Measurements from ENCODE around the gene TNN. TPM values are rescaled to one million over a fixed set of nuclear protein-coding genes. Genes with fewer than 3 reads are reported as not detected.

TNN gene
- total RNA-seq, 1 experiment from 2014 or later: 0.31 TPM

- no peak for DNase-seq
- Histone ChIP-seq H3K4me3 (ENCODE audit: insufficient read depth, low read depth, low read length) (no peak overlapping the region), H3K27me3 (ENCODE audit: control insufficient read depth, insufficient read depth, low read length) (no peaks in the 10 kb centered on the region), H3K36me3 (replicated peaks; ENCODE audit: control insufficient read depth, insufficient read depth, low read length) (no peaks in the 10 kb centered on the region)
These were observed 110.8 kb downstream of the TNN start for GRCh38 chr1:175178456-175178855.

DNA sequence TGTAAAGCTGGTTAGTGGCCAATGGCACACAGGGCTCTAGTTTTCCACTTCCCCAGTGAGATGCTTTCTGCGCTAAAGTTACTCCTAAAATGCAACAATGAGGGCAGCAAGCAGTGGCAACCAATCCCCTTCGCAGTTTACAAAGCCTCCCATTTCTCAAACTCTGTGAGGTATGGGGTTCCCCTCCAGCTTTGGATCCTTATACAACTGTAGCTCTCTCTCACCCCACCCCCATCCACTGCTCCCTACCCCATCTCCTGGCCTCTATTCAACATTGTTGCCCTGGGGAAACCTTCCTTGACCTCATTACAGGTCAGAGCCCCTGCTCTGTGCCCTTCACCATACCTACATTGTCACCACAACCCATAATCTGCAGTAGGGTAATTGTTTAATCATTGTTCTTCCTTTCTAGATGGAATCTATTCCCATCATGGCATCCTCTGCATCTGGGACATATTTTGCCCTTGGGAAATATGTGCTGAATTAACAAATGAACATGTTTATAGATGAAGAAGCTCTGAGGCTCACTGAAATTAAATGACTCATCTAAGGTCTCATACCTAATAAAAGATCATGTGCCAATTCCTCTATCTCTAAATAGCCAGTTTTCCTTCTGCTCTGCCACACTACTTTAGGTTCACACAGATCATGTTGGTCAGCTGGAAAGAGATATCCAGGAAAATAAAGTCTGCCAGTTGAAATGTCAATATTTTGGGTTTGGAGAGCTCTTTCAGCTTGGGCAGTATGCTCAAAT lies 112.4 kb downstream of the TNN start:
- no peak for DNase-seq
- H3K27me3 ChIP-seq (ENCODE audit: control insufficient read depth, insufficient read depth, low read length): no peaks in the 10 kb centered on the region
- no peak overlapping the region for H3K4me3 ChIP-seq (ENCODE audit: insufficient read depth, low read depth, low read length)
- H3K36me3 ChIP-seq (replicated peaks; ENCODE audit: control insufficient read depth, insufficient read depth, low read length): no peaks in the 10 kb centered on the region

DNA sequence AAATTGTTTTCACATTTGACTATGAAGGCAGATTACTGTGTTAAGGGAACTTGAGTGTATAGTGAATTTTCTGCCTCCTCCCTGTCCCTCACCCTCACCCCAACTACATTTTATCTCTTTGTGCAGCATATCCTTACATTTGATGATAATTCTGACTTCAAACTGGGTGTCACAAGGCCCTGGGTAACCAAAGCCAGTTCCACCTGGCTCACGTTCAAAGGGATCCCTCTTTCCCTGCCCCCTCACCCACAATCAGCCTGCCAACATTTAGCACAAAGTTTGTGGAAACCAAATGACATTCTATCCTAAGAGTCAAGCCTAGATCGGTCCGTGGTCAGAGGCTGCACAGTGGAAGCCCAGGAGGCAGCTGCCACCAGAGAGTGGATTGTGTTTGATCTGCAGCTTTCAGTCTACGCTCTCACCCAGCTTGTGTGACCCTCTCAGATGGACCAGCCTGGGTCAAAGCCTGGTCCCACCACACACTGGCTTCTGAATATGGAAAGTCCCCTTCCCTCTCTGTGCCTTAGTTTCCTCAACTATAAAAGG lies 114.6 kb downstream of the TNN start:
- H3K27me3 ChIP-seq (ENCODE audit: control insufficient read depth, insufficient read depth, low read length): no peaks in the 10 kb centered on the region
- no peaks in the 10 kb centered on the region for H3K36me3 ChIP-seq (replicated peaks; ENCODE audit: control insufficient read depth, insufficient read depth, low read length)
- no peak overlapping the region for H3K4me3 ChIP-seq (ENCODE audit: insufficient read depth, low read depth, low read length)
- DNase-seq: no peak

DNA sequence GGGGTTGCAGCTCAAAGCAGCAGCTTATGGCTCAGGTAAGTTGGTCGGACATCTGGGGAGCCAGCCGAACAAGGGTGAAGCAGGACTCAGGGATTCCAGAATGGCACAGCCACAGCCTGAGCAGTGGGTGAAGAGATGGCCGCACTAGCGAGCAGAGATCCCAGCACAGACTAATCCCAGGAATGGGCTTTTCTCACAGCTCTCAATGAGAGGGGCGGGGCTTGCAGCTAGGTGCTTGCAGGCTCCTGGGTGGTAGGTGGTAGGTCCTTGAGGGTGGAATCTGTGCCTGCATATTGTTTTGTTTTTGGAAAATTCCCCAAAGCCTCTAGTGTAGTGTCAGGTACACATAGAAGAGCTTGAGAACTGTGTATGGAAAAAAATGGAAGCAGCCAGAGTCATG lies 116.0 kb downstream of the TNN start:
- no peaks in the 10 kb centered on the region for H3K36me3 ChIP-seq (replicated peaks; ENCODE audit: control insufficient read depth, insufficient read depth, low read length)
- H3K27me3 ChIP-seq (ENCODE audit: control insufficient read depth, insufficient read depth, low read length): no peaks in the 10 kb centered on the region
- H3K4me3 ChIP-seq (ENCODE audit: insufficient read depth, low read depth, low read length): no peak overlapping the region
- DNase-seq: peak; percentile 26

DNA sequence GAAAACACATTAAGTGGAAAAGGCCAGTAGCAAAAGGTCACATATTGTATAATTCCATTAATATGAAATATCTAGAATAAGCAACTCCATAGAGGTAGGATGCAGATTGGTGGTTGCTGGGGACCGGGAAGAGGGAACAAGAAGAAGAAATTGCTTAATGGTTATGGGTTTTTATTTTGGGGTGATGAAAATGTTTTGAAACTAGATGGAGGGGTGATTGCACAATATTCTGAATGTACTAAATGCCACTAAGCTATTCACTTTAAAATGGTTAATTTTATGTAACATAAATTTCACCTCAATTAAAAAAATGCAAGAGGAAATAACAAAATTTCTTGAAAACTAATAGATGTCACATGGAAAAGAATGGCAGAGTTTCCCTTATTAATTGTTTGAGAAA lies 118.3 kb downstream of the TNN start:
- Histone ChIP-seq H3K36me3 (replicated peaks; ENCODE audit: control insufficient read depth, insufficient read depth, low read length) (no peaks in the 10 kb centered on the region), H3K4me3 (ENCODE audit: insufficient read depth, low read depth, low read length) (no peak overlapping the region), H3K27me3 (ENCODE audit: control insufficient read depth, insufficient read depth, low read length) (no peaks in the 10 kb centered on the region; the same call in 1 of the 2 replicates)
- DNase-seq: no peak

- peaks cover 5% of the 10 kb centered on the region for H3K27me3 ChIP-seq (ENCODE audit: control insufficient read depth, insufficient read depth, low read length)
- no peak for DNase-seq
- H3K36me3 ChIP-seq (replicated peaks; ENCODE audit: control insufficient read depth, insufficient read depth, low read length): no peaks in the 10 kb centered on the region
- no peak overlapping the region for H3K4me3 ChIP-seq (ENCODE audit: insufficient read depth, low read depth, low read length)
These were observed 119.0 kb downstream of the TNN start for GRCh38 chr1:175186433-175187160.

- peaks cover 23% of the 10 kb centered on the region for H3K27me3 ChIP-seq (ENCODE audit: control insufficient read depth, insufficient read depth, low read length)
- H3K36me3 ChIP-seq (replicated peaks; ENCODE audit: control insufficient read depth, insufficient read depth, low read length): no peaks in the 10 kb centered on the region
- no peak overlapping the region for H3K4me3 ChIP-seq (ENCODE audit: insufficient read depth, low read depth, low read length)
- no peak for DNase-seq
These were observed 121.3 kb downstream of the TNN start for GRCh38 chr1:175188936-175189335.

DNA sequence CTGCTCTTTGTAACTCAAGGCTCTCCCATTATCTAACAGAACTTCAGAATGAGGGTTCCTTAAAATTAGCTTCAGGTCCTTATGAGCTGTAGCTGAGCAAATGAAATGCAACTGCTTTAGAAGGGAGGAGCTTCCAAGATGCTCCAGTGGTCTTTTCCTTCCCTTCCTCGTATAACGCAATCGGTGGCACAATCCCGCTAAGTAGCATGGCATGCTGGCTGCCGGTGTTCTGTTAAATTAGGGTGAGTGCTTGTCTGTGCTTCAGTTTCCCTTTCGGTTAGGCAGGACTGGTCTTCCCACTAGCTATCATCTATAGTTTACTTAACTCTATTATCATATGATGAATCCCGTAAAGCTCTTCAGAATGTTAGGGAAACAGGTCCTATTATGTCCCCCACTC lies 124.0 kb downstream of the TNN start:
- H3K27me3 ChIP-seq (ENCODE audit: control insufficient read depth, insufficient read depth, low read length): peaks cover 28% of the 10 kb centered on the region
- peak overlapping the region; percentile 67 for H3K4me3 ChIP-seq (ENCODE audit: insufficient read depth, low read depth, low read length)
- H3K36me3 ChIP-seq (replicated peaks; ENCODE audit: control insufficient read depth, insufficient read depth, low read length): no peaks in the 10 kb centered on the region
- DNase-seq: peak; percentile 42

DNA sequence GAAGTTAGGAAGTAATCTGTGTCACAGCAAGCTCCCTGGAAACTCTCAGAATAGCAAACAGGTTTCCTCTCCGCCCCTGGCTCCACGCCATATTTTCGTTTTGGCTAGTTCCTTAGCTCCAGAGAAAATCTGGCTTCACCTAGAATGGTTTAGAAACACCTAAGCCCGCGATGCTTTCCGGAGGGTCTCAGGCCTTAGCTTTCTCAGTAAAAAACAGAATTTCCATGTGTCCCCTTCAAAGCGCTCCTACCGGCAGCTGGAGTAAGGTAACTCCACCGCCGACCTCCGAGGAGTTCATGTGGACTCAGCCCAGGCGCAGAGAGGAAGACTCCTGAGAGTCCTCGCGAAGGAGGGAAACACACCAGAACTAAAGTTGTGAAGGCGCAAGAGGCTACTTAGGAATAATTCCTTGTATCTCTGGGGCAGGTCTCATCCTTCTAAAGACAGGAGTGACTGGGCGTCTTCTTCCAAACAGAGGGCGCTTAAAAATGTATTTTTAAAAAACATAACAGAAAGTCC lies 124.5 kb downstream of the TNN start:
- DNase-seq: peak; percentile 69
- peaks cover 28% of the 10 kb centered on the region for H3K27me3 ChIP-seq (ENCODE audit: control insufficient read depth, insufficient read depth, low read length)

DNA sequence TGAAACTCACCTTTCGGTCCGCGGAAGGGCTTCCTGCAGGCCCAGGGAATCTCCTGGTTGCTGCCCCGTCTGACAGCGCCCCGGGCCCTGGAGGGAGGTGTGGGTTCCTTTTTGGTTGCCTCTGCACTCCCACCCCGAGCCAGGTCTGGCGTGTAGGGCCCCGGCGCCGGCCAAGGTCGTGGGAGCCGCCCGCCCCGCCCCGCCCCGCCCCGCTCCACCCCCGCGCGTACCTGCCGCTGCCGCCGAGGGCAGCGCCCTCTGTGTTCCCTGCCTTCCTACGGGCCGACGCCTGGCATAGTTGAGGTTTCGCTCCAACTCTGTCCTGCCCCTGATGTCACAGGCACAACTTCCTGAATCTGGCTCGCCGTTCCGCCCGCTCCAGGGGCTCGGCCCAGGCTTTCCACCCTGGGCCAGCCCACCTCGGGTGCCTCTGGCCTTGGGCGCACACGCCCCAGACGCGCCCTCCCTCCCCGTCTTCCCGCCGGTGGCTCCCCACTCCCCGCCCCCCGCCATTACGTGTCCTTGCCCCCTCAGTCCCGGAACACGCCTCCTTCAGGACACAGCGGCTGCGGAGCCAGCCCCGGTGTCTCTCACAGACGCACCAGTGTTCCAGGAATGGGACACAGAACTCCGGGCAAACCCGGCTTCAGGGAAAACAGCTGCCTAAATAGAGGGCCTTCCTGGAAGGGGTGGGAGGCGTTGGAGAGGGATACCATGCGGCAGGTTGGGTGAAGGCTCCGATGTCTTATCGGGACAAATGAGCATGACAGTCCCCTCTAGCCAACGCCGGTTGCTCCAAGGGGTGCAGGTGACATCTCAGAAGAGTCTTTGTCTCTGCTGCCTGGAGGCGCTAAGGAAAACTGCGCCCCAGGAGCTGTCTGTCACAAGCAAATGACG lies 125.2 kb downstream of the TNN start, which contains the start of gene KIAA0040:
Gene KIAA0040, minus strand, starts transcription at position 147 of the 897 bp plus-strand sequence. CDS start 31,763 bp downstream, outside the sequence.
- Histone ChIP-seq H3K27me3 (ENCODE audit: control insufficient read depth, insufficient read depth, low read length) (peaks cover 28% of the 10 kb centered on the region), H3K4me3 (ENCODE audit: insufficient read depth, low read depth, low read length) (peak within 1 kb of the TSS; percentile 67), H3K36me3 (replicated peaks; ENCODE audit: control insufficient read depth, insufficient read depth, low read length) (no peaks in the 10 kb centered on the region)
- DNase-seq: peak; percentile 89

More for the DNA sequence above, 124.5 kb downstream of the TNN start:
- peak overlapping the region; percentile 67 for H3K4me3 ChIP-seq (ENCODE audit: insufficient read depth, low read depth, low read length)
- H3K36me3 ChIP-seq (replicated peaks; ENCODE audit: control insufficient read depth, insufficient read depth, low read length): no peaks in the 10 kb centered on the region

DNA sequence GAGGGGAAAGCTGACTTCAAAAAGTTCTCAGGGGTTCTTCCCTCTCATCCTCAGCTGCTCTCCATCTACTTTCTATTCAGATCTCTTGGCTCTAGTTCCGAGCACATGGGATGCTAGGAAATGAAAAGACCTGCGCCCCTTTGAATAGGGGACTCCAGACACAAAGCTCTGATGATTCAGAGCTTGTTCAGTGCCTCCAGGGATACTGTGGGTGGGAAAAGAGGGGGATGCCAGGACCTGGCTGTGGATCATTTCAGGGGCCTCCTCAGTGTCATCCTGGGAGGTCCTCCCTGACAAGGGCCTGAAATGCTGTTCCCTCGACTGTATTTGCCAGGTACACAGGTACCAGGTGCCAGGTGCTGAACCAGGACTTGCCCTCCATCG lies 125.9 kb downstream of the TNN start:
- DNase-seq: no peak
- H3K4me3 ChIP-seq (ENCODE audit: insufficient read depth, low read depth, low read length): peak overlapping the region; percentile 67
- H3K36me3 ChIP-seq (replicated peaks; ENCODE audit: control insufficient read depth, insufficient read depth, low read length): no peaks in the 10 kb centered on the region
- H3K27me3 ChIP-seq (ENCODE audit: control insufficient read depth, insufficient read depth, low read length): peaks cover 28% of the 10 kb centered on the region

DNA sequence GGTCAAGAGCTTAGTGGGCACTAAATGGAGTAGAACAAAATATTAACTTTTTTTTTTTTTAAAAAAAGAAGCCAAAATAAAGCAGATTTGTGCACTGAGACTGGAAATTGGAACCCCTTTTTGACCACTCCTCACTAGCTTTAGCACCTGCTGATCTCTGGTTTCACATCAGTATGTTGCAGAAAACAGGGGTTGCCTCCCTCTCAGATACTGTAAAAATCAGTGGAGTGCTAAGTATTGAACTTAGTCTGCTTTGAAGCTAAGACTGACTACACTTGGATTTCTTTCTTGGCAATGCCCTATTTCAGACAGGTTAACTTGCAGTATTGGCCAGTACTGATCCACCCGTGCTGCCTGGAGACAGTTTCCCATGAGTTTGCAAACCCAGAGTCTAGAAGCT lies 127.6 kb downstream of the TNN start:
- H3K27me3 ChIP-seq (ENCODE audit: control insufficient read depth, insufficient read depth, low read length): peaks cover 28% of the 10 kb centered on the region
- H3K4me3 ChIP-seq (ENCODE audit: insufficient read depth, low read depth, low read length): no peak overlapping the region
- no peaks in the 10 kb centered on the region for H3K36me3 ChIP-seq (replicated peaks; ENCODE audit: control insufficient read depth, insufficient read depth, low read length)
- DNase-seq: no peak

DNA sequence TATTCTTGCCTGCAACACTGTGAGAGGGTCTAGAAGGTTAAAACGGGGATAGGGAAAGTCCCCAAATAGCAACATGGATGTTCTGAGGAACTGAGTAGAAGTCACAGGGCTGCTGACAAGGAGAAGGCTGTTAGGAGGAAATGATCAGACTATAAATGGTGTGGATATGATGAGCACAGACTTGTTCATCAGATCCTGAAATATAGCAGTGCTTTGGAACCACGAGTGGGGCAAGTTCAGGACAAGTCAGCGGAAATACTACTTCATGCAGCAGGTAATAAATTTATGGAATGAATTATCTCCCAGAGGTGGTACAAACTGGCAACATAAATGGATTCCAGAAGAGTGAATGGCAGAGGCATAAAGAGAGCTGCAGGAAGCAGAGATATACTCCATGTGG lies 128.2 kb downstream of the TNN start:
- Histone ChIP-seq H3K4me3 (ENCODE audit: insufficient read depth, low read depth, low read length) (no peak overlapping the region), H3K27me3 (ENCODE audit: control insufficient read depth, insufficient read depth, low read length) (peaks cover 28% of the 10 kb centered on the region), H3K36me3 (replicated peaks; ENCODE audit: control insufficient read depth, insufficient read depth, low read length) (no peaks in the 10 kb centered on the region)
- DNase-seq: no peak

DNA sequence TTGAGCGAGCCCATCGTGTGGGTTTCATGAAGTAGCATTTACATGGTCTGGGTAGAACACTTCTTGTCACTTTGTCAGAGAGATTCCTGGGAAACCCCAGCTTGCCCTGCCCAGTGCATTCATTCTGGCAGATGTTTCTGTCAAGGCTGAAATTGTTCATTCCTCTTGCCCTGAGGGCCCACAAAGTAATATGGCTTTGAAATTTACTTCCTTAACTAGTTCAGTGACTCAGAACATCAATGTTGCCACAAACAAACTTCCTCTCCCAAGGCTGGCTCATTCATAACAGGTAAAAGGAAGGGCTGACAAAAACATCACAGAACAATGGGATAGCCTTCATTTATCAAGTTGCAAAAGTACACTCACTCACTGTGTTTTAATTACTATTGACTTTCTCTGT lies 129.9 kb downstream of the TNN start:
- DNase-seq: no peak
- Histone ChIP-seq H3K36me3 (replicated peaks; ENCODE audit: control insufficient read depth, insufficient read depth, low read length) (no peaks in the 10 kb centered on the region), H3K4me3 (ENCODE audit: insufficient read depth, low read depth, low read length) (no peak overlapping the region), H3K27me3 (ENCODE audit: control insufficient read depth, insufficient read depth, low read length) (peaks cover 16% of the 10 kb centered on the region)

All from H7 (cell line).